HG02623 (cell line): ENCODE measurements around the gene SLC52A1.
"Not testable (repeated sequence)": the region's sequence is repeated elsewhere in the genome, so short reads cannot be mapped to it uniquely, and the experiment has no call there.

Experiments used
- ATAC-seq: cut with Tn5 transposase; IDR thresholded peaks from one replicate; pipeline ENCODE4 v1.9.1; 2021; ENCODE audit warnings: moderate library complexity; ENCODE audit not compliant: unreplicated experiment

Gene SLC52A1

GRCh38 chr17:5035315-5035714 is at the start of gene SLC52A1:
SLC52A1 (minus strand) TSS chr17:5035426; CDS start chr17:5034606, 820 bp downstream.
- no peak for ATAC-seq

GRCh38 chr17:5080591-5080990 is 45.4 kb upstream of the SLC52A1 start:
- ATAC-seq: no peak

GRCh38 chr17:5078106-5079028 is 43.1 kb upstream of the SLC52A1 start, which contains the start of gene ZFP3:
ZFP3 (plus strand) TSS chr17:5078467; CDS start chr17:5091505, 13,038 bp downstream.
- peak; percentile 74 for ATAC-seq

- ATAC-seq: no peak
Observed at GRCh38 chr17:5077781-5078105, 42.5 kb upstream of the SLC52A1 start.

GRCh38 chr17:5077275-5077674 is 42.0 kb upstream of the SLC52A1 start:
- not testable (repeated sequence) for ATAC-seq

- ATAC-seq: not testable (repeated sequence)
Observed at GRCh38 chr17:5075472-5075871, 40.2 kb upstream of the SLC52A1 start.

- ATAC-seq: no peak
Observed at GRCh38 chr17:5069724-5070123, 34.5 kb upstream of the SLC52A1 start.

GRCh38 chr17:5068236-5068635 is 33.0 kb upstream of the SLC52A1 start:
- no peak for ATAC-seq

GRCh38 chr17:5065227-5065744 is 30.1 kb upstream of the SLC52A1 start:
- ATAC-seq: no peak

- no peak for ATAC-seq
Observed at GRCh38 chr17:5055543-5055942, 20.3 kb upstream of the SLC52A1 start.

- no peak for ATAC-seq
Observed at GRCh38 chr17:5050278-5050677, 15.1 kb upstream of the SLC52A1 start.

- ATAC-seq: no peak
Observed at GRCh38 chr17:5049314-5049841, 14.2 kb upstream of the SLC52A1 start.

- ATAC-seq: no peak
Observed at GRCh38 chr17:5047446-5047845, 12.2 kb upstream of the SLC52A1 start.

GRCh38 chr17:5045496-5045895 is 10.3 kb upstream of the SLC52A1 start:
- ATAC-seq: no peak

GRCh38 chr17:5044630-5045029 is 9.4 kb upstream of the SLC52A1 start:
- no peak for ATAC-seq

- ATAC-seq: no peak
Observed at GRCh38 chr17:5043524-5043923, 8.3 kb upstream of the SLC52A1 start.

GRCh38 chr17:5042157-5043022 is 7.2 kb upstream of the SLC52A1 start:
- ATAC-seq: no peak

GRCh38 chr17:5034651-5035050 is 575 bp downstream of the SLC52A1 start:
- ATAC-seq: no peak

- ATAC-seq: no peak
Observed at GRCh38 chr17:5034063-5034462, 1.2 kb downstream of the SLC52A1 start.

- ATAC-seq: no peak
Observed at GRCh38 chr17:5033352-5034015, 1.7 kb downstream of the SLC52A1 start.

- no peak for ATAC-seq
Observed at GRCh38 chr17:5032865-5033264, 2.4 kb downstream of the SLC52A1 start.
